GM19372 (cell line): ENCODE results near the gene ATCAY.
"Not testable (repeated sequence)": the region's sequence is repeated elsewhere in the genome, so short reads cannot be mapped to it uniquely, and the experiment has no call there.

Source experiments
- ATAC-seq: cut with Tn5 transposase; IDR thresholded peaks from one replicate; pipeline ENCODE4 v1.9.1; 2021; ENCODE audit warnings: mild to moderate bottlenecking, low read depth, moderate library complexity; ENCODE audit not compliant: unreplicated experiment

ATCAY gene

DNA sequence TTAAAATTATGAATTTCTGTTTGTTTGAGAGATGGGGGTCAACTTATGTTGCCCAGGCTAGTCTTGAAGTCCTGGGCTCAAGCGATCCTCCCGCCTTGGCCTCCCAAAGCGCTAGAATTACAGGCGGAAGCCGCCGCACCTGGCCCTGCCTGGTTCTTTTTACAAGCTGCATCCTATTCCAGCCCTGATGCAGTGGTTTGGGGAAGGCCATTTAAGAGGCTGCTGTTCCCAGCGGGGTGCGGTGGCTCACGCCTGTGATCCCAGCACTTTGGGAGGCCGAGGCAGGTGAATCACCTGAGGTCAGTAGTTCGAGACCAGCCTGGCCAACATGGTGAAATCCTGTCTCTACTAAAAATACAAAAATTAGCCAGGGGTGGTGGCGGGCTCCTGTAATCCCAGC, 87.5 kb downstream of the ATCAY start:
- ATAC-seq: not testable (repeated sequence)

GRCh38 chr19:3968556-3969434, 88.3 kb downstream of the ATCAY start:
- ATAC-seq: no peak

- no peak for ATAC-seq
Observed at GRCh38 chr19:3969435-3970312, 89.2 kb downstream of the ATCAY start.

DNA sequence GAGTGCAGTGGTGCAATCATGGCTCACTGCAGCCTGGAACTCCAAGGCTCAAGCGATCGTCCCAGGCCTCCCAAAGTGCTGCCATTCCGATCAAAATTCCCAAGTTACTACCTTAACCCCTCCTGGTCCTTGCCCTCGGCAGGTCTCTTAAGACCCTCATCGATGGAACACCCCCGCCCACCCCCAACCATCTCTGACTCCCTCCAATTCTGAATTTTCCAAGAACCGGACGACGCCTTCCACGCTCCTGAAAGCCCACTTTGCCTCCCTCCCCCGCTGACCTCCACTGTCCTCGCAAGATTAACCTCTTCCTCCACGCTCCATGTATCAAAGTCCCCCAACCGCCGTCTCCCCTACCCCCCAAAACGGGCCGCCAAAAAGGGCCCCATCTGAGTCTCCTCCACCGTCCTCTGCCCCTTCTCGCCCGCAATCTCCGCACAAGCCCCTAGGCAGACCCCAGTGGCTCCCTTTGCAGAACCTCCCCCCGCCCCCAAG, 89.9 kb downstream of the ATCAY start:
- no peak for ATAC-seq

- ATAC-seq: peak; percentile 96
Observed at GRCh38 chr19:3970808-3971598, 90.5 kb downstream of the ATCAY start, which contains the start of gene DAPK3. Gene DAPK3 (minus strand): TSS chr19:3971099. CDS start chr19:3969735, 1,364 bp downstream.

- no peak for ATAC-seq
Observed at GRCh38 chr19:3975144-3975543, 94.7 kb downstream of the ATCAY start.

DNA sequence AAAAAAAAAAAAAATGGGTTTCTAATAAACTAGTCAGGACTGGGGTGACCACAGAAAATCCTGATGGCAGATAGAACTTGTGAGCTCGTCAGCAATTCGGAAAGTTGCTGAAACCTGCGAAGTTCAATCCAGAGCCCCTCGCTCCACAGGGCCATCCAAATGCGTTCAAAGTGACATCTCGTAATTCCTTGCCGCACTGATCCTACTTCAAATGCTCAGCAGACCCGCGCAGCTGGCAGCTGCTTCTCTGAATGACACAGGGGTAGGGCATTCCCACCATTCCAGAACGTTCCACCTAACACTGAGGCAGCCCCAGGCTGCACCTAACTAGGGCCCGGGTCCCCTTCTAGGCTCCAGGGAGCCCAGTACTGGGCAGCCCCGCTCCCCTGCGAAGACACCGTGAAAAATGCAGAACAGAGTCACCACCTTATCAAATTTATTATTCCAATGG, 95.2 kb downstream of the ATCAY start:
- no peak for ATAC-seq

DNA sequence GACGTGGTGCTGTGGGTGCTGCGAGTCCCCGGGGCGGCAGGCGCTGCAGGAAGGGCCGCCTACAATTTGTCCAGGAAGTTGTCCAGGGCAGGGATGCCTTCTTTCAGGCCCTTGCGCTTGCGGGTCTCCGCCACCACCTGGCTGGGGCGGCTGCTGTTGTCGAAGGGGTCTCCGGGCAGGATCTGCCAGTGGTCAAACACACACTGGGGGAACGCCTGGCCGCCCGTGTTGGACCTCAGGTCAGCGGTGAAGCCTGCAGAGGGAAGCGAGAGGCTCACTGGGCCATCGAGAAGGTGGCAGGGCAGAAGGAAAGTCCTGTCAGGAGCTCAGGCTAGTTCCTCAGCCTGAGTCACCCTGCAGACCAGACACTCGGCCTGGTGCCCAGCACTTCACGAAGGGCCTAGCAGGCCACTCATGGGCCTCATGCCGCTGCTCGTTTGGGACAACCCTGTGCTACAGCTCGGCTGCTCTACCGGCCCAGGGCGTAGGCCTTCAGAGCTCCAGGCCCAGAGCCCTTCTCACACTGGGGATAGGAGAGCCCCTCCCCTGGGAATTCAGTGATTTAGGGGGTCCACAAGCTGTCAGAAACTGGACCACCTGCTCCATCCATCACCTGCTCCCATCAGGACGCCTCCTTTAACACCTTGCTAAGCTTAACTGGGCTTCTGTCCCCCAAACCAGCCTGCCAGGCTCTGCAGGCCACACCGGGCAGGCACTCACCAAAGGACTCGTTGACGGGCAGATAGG, 96.2 kb downstream of the ATCAY start:
- no peak for ATAC-seq
